ENCODE data around the gene ELMO1.
"Not testable (repeated sequence)": the region's sequence is repeated elsewhere in the genome, so short reads cannot be mapped to it uniquely, and the experiment has no call there.

The ELMO1 gene

GRCh38 chr7:37013771-37014170, 434.9 kb downstream of the ELMO1 start:
- DNase-seq (ENCODE audit: low spot score) = no peak

DNA sequence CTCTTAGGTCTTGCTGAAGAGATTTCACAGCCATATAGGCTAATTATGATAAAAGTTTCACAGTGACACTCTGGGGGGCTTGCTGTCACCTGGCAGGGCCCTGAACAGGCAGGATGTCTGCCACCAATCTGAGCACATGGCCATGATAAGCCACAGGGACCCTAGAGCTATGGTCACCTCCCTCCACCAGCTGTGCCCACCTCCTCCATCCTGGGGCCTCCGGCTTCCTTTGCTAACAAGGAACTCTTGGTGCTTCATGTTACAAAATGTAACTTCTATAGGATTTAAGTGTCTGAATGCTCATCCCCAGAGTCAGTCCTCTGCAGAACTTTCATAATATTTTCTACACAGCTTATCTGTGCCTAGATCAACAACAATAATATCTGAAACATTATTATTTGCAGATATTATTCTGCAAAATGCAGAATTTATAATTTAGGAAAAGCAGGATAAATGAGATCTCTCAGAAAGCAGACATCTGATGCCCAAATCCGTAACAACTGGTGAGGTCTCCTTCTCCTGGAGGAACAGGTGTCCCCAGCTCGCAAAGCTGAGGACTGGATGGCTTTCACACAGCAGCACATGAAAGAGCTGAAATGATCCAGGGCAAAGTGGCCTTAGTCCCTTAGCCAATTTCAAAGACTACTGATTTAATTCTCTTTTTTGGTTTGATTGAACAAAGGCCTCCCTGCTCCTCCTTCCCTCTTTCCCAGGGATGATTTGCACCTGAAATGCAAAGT, 437.3 kb downstream of the ELMO1 start:
- no peak for DNase-seq (ENCODE audit: low spot score)

- DNase-seq (ENCODE audit: low spot score) = no peak
Observed at GRCh38 chr7:37009125-37009675, 439.5 kb downstream of the ELMO1 start.

DNA sequence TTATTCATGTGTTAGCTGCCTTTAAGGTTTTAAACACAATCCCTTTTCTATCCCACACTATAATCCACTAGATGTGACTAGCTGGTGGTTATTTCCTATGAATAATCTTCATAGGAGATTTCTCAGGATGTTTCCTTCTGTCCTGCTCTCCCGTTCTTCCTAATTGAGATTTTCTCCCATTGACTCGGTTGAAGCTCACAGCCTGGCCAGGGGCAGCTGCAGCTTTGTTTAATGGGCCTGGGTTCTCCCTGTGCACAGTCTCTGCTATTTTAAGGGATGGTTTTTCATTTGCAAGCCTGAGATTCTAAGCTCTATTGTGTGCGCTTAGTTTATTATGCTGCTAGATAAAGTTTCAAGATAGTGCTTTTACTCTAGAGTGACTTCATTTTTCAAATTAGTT, 441.0 kb downstream of the ELMO1 start:
- DNase-seq (ENCODE audit: low spot score) = no peak

- DNase-seq (ENCODE audit: low spot score) = no peak
Observed at GRCh38 chr7:37007268-37007667, 441.4 kb downstream of the ELMO1 start.

DNA sequence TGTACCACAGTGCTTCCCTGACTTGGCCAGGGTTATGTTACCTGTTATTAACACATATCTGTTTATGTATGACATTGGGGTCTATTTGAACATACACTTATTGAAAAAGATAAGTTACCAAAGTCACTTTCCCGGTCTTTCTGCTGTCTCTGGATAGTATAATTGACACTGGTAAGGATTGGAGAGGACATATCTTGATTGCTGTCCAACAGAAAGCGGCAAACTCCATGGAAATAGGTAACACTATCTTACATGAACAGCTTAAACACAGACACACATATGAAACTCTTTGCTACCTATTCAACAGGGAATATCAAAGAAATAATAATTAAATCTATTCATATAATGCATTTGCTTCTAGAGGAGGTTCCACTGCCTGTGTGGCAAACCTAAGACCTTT, 441.9 kb downstream of the ELMO1 start:
- DNase-seq (ENCODE audit: low spot score) = no peak

DNA sequence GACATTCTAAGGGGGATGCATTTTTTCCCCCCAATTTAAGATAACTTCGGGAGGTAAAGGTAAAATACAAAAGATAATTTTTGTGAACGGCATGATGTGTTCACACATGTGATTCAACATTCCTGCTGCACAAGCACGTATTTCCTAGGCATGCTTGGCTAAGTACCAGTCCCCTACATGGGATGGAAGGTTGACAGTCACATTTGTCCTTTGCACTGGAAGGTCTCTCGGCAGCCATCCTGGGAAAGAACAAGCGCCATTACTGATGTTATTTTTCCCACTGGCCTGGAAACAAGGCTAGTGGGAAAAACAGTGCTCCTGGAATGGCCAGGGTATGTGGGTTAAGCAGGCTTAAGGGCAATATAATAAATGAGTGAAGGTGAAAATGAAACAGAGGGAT, 448.2 kb downstream of the ELMO1 start:
- DNase-seq (ENCODE audit: low spot score) = no peak

- no peak for DNase-seq (ENCODE audit: low spot score)
Observed at GRCh38 chr7:36999626-37000485, 448.8 kb downstream of the ELMO1 start.

GRCh38 chr7:36995776-36996175, 452.9 kb downstream of the ELMO1 start:
- no peak for DNase-seq (ENCODE audit: low spot score)

- no peak for DNase-seq (ENCODE audit: low spot score)
Observed at GRCh38 chr7:36994456-36995112, 454.1 kb downstream of the ELMO1 start.

GRCh38 chr7:36986948-36987724, 461.5 kb downstream of the ELMO1 start:
- DNase-seq (ENCODE audit: low spot score) = peak; percentile 81

DNA sequence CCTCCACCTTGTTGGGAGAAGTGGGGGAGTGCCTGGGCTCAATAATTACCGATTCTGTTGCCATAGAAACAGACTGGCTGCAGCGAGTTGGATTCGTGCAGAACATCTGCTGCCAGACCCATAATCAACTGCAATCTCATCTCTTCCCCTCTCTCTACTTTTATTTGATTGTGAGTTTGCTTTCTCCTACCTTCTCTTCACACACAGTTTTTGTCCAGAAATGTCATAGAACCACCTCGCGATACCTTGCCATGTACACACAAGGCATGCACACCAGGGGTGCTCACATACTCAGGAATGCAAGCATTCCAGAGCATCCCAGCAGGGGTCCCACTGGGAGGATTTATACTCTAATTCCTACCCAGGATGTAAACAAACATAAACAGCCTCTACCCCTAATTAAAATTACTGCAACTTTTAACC, 462.1 kb downstream of the ELMO1 start:
- DNase-seq (ENCODE audit: low spot score) = peak; percentile 60

GRCh38 chr7:36985866-36986400, 462.7 kb downstream of the ELMO1 start:
- DNase-seq (ENCODE audit: low spot score) = no peak

DNA sequence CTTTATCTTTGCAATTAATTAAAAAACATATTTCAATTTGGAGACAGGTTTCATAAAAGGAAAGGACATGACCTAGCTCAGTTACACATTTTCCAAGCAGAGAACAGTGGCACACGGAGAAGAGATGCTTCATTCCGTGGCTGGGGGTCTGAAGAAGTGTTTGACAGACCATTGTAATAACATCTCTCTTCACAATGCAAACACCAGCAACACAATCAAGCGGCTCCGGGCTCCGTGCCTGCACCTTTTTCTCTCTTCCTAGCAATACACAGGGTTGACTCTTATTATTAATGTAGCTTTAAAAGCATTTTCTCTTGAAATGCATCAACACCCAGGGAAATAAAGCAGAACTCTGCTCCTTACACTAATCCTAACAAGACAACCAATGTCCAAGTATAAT, 463.3 kb downstream of the ELMO1 start:
- DNase-seq (ENCODE audit: low spot score) = no peak

GRCh38 chr7:36984710-36985312, 463.9 kb downstream of the ELMO1 start:
- DNase-seq (ENCODE audit: low spot score) = no peak

DNA sequence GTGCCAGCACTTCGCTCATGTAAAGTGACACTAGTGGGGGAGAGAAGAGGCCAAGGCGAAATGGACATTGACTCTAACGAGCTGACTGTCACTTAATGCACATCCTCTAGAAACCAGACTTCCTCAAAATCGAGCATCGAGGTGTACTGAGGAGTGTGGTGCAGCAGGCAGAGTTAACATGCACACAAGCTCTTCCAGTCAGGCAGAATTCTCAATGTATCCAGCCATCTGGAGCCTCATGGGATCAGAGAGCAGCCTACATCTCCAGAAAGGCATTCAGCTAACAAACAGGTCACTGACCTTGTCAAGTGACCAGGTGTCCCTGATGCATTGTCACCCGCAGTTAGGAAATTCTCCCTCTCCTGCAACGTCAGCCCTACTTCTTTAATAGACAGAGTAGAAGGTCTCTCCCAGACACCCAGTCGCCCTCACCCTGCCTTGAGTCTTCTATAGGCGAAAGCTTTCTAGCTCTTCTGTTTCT, 464.6 kb downstream of the ELMO1 start:
- no peak for DNase-seq (ENCODE audit: low spot score)

GRCh38 chr7:36982766-36983165, 465.9 kb downstream of the ELMO1 start:
- no peak for DNase-seq (ENCODE audit: low spot score)

GRCh38 chr7:36979810-36980248, 468.8 kb downstream of the ELMO1 start:
- no peak for DNase-seq (ENCODE audit: low spot score)

GRCh38 chr7:36978461-36978860, 470.2 kb downstream of the ELMO1 start:
- DNase-seq (ENCODE audit: low spot score) = no peak

- no peak for DNase-seq (ENCODE audit: low spot score)
Observed at GRCh38 chr7:36977878-36978277, 470.8 kb downstream of the ELMO1 start.

DNA sequence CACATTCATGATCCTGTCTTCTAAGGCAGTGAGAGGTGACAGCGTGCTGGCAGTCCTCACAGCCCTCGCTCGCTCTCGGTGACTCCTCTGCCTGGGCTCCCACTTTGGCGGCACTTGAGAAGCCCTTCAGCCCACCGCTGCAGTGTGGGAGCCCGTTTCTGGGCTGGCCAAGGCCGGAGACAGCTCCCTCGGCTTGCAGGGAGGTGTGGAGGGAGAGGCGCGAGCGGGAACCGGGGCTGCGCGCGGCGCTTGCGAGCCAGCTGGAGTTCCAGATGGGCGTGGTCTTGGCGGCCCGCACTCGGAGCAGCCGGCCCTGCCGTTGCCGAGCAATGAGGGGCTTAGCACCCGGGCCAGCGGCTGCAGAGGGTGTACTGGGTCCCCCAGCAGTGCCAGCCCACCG, 475.1 kb downstream of the ELMO1 start:
- not testable (repeated sequence) for DNase-seq (ENCODE audit: low spot score)
